Measurements from ENCODE around the gene EIF4H. TPM values are rescaled to one million over a fixed set of nuclear protein-coding genes. Genes with fewer than 3 reads are reported as not detected.

Gene EIF4H
- total and polyA plus RNA-seq, 2 donors (not counting 3 experiments of a cell fraction or from before 2014, with no cell fraction given) = 406 to 415 TPM

GRCh38 chr7:74219416-74219815 is 45.3 kb downstream of the EIF4H start:
- Histone ChIP-seq H3K79me2 (ENCODE audit: control insufficient read depth, insufficient read depth, low read length) (no peaks in the 10 kb centered on the region), H3K4me1 (ENCODE audit: control insufficient read depth, extremely low read depth, insufficient read depth, low read length) (no peaks in the 10 kb centered on the region), H3K4me3 (replicated peaks in 1 of 3; ENCODE audit: insufficient read depth in 1 of 3, low read depth in 1 of 3, low read length in 3 of 3) (no peak overlapping the region), H2AFZ (ENCODE audit: low read depth, low read length) (no peak overlapping the region), H3K9me3 (replicated peaks; ENCODE audit: control insufficient read depth, insufficient read depth, low read length) (no peaks in the 10 kb centered on the region), H3K4me2 (ENCODE audit: insufficient read depth, low read length) (no peak overlapping the region), H3K36me3 (ENCODE audit: control insufficient read depth in 2 of 2, extremely low read depth in 1 of 2, insufficient read depth in 2 of 2, low read length in 2 of 2) (no peaks in the 10 kb centered on the region), H4K20me1 (replicated peaks; ENCODE audit: control insufficient read depth, extremely low read depth, insufficient read depth, low read length) (no peaks in the 10 kb centered on the region), H3K9ac (replicated peaks; ENCODE audit: extremely low read depth, insufficient read depth, low read length) (no peak overlapping the region), H3K9me1 (replicated peaks; ENCODE audit: control insufficient read depth, extremely low read depth, insufficient read depth, low read length) (no peaks in the 10 kb centered on the region), H3K27ac (ENCODE audit: insufficient read depth, low read depth, low read length) (no peak overlapping the region), H3K27me3 (ENCODE audit: control insufficient read depth in 2 of 2, insufficient read depth in 2 of 2, low read length in 2 of 2) (no peaks in the 10 kb centered on the region)
- BruUV-seq (replicated peaks) = no TSS peak
- no peak for TF ChIP-seq MAX (IDR thresholded peaks at IDR 0.05; ENCODE audit: insufficient read depth, insufficient read length)
- ChIA-PET CTCF (interaction anchor here (1.7 to 1.8 kb wide), 2 partner anchors 13 to 181 kb away, joined by 5 to 6 read pairs; no protein-coding TSS in a partner anchor), POLR2A (no interaction called here)
- intact Hi-C loops (cut with micrococcal nuclease) (no loop called here), dilution Hi-C loops (cut with MboI; ENCODE audit: extremely low pct_ligation_motif_present, low sequenced_read_pairs) (no loop called here)
- FAIRE-seq (no peak), DNase-seq (ENCODE audit: low read depth, low spot score) (no peak)

- no peak overlapping the region for H2AFZ ChIP-seq (ENCODE audit: low read depth, low read length)
Observed at GRCh38 chr7:74220229-74220628, 46.1 kb downstream of the EIF4H start.

More at GRCh38 chr7:74220229-74220628, 46.1 kb downstream of the EIF4H start:
- CTCF ChIA-PET = interaction anchor here (1.7 to 1.8 kb wide), 2 partner anchors 14 to 181 kb away, joined by 5 to 6 read pairs; no protein-coding TSS in a partner anchor
- Histone ChIP-seq H3K4me2 (ENCODE audit: insufficient read depth, low read length) (no peak overlapping the region), H3K9me3 (replicated peaks; ENCODE audit: control insufficient read depth, insufficient read depth, low read length) (no peaks in the 10 kb centered on the region), H3K9me1 (replicated peaks; ENCODE audit: control insufficient read depth, extremely low read depth, insufficient read depth, low read length) (no peaks in the 10 kb centered on the region), H3K27me3 (ENCODE audit: control insufficient read depth in 2 of 2, insufficient read depth in 2 of 2, low read length in 2 of 2) (no peaks in the 10 kb centered on the region), H3K4me1 (ENCODE audit: control insufficient read depth, extremely low read depth, insufficient read depth, low read length) (no peaks in the 10 kb centered on the region), H3K27ac (ENCODE audit: insufficient read depth, low read depth, low read length) (no peak overlapping the region), H3K79me2 (ENCODE audit: control insufficient read depth, insufficient read depth, low read length) (no peaks in the 10 kb centered on the region), H3K36me3 (ENCODE audit: control insufficient read depth in 2 of 2, extremely low read depth in 1 of 2, insufficient read depth in 2 of 2, low read length in 2 of 2) (no peaks in the 10 kb centered on the region), H3K4me3 (replicated peaks in 1 of 3; ENCODE audit: insufficient read depth in 1 of 3, low read depth in 1 of 3, low read length in 3 of 3) (no peak overlapping the region), H3K9ac (replicated peaks; ENCODE audit: extremely low read depth, insufficient read depth, low read length) (no peak overlapping the region), H4K20me1 (replicated peaks; ENCODE audit: control insufficient read depth, extremely low read depth, insufficient read depth, low read length) (no peaks in the 10 kb centered on the region)
- no TSS peak for BruUV-seq (replicated peaks)
- no peak for DNase-seq (ENCODE audit: low read depth, low spot score)
- POLR2A ChIA-PET = no interaction called here
- TF ChIP-seq CTCF (IDR thresholded peaks at IDR 0.05; ENCODE audit: extremely low read depth in 1 of 2, insufficient read depth in 1 of 2, low read depth in 1 of 2, low read length in 2 of 2) = no peak
- TF ChIP-seq GATA2 (IDR thresholded peaks at IDR 0.05; ENCODE audit: insufficient read depth, insufficient read length, low read depth, low read length) = no peak
- TF ChIP-seq FOS (IDR thresholded peaks at IDR 0.05; ENCODE audit: borderline replicate concordance, insufficient read depth, low read length) = no peak
- no peak for TF ChIP-seq MYC (IDR thresholded peaks at IDR 0.05; ENCODE audit: low read depth, low read length)
- no peak for TF ChIP-seq POLR2AphosphoS5 (IDR thresholded peaks at IDR 0.05; ENCODE audit: insufficient read depth, low read depth, low read length)
- TF ChIP-seq POLR2A (IDR thresholded peaks at IDR 0.05; ENCODE audit: low read depth, low read length) = no peak
- TF ChIP-seq JUN (IDR thresholded peaks at IDR 0.05; ENCODE audit: borderline replicate concordance, insufficient read depth, insufficient read length, low read depth) = no peak
- TF ChIP-seq MAX (IDR thresholded peaks at IDR 0.05; ENCODE audit: insufficient read depth, insufficient read length) = no peak
- TF ChIP-seq EZH2 (IDR thresholded peaks at IDR 0.05; ENCODE audit: borderline replicate concordance, low read depth, low read length, severe bottlenecking) = no peak
- FAIRE-seq = no peak
- dilution Hi-C loops (cut with MboI; ENCODE audit: extremely low pct_ligation_motif_present, low sequenced_read_pairs) (no loop called here), intact Hi-C loops (cut with micrococcal nuclease) (no loop called here)
